Heart left ventricle (tissue), 16 donors: Measurements from ENCODE around the gene SLC32A1. TPM values are rescaled to one million over a fixed set of nuclear protein-coding genes. Genes with fewer than 3 reads are reported as not detected.

Source experiments
- ATAC-seq, 4 donors: fragments of 200-7000 bp; cut with Tn5 transposase; one replicate each; pipeline ENCODE4 v1.9.1; 2020 to 2022; ENCODE audit warnings: moderate library complexity in 4 of 4, mild to moderate bottlenecking in 3 of 4, moderate number of reproducible peaks in 1 of 4
- DNase-seq, 5 donors: peaks; one replicate each; pipeline ENCODE4 v3.0.0-alpha.2; 2020
- H3K27ac ChIP-seq, 12 donors: fragments of 200-600 bp; sonication (generic) in 4 of 12; one replicate each; pipeline versions ENCODE4 v1.5.0 to v1.8.0; 2016 to 2022; ENCODE audit warnings: mild to moderate bottlenecking in 2 of 12
- H3K27me3 ChIP-seq, 9 donors: fragments of 200-600 bp; sonication (generic) in 2 of 9; one replicate each; pipeline versions ENCODE4 v1.5.1 to v1.8.0; 2016 to 2022; ENCODE audit warnings: mild to moderate bottlenecking in 3 of 9
- H3K36me3 ChIP-seq, 9 donors: fragments of 200-600 bp; sonication (generic) in 2 of 9; one replicate each; pipeline versions ENCODE4 v1.5.0 to v1.8.0; 2018 to 2022; ENCODE audit warnings: mild to moderate bottlenecking in 2 of 9
- H3K4me1 ChIP-seq, 12 donors: fragments of 200-600 bp; sonication (generic) in 4 of 12; one replicate each; pipeline versions ENCODE4 v1.5.0 to v1.8.0; 2016 to 2022; ENCODE audit warnings: mild to moderate bottlenecking in 3 of 12
- H3K4me3 ChIP-seq, 12 donors: fragments of 200-600 bp; sonication (generic) in 4 of 12; one replicate each; pipeline versions ENCODE4 v1.5.0 to v1.8.0; 2017 to 2022; ENCODE audit warnings: mild to moderate bottlenecking in 9 of 12, moderate library complexity in 4 of 12
- H3K9me3 ChIP-seq, 12 donors: fragments of 200-600 bp; sonication (generic) in 4 of 12; one replicate each; pipeline versions ENCODE4 v1.5.0 to v1.8.0; 2016 to 2022; ENCODE audit warnings: mild to moderate bottlenecking in 1 of 12
- CTCF ChIP-seq, 12 donors: fragments of 200-600 bp; sonication (generic) in 4 of 12; IDR thresholded peaks; one replicate each; pipeline versions ENCODE4 v1.5.0 to v1.8.0; 2018 to 2022; ENCODE audit warnings: antibody characterized with exemption in 12 of 12, mild to moderate bottlenecking in 5 of 12
- POLR2A ChIP-seq, 2 donors: fragments of 450-650 bp; IDR thresholded peaks; one replicate each; pipeline ENCODE4 v1.6.1; 2017; ENCODE audit warnings: antibody characterized with exemption in 2 of 2, mild to moderate bottlenecking in 2 of 2, moderate library complexity in 2 of 2
- WGBS, 4 donors: extraction: QIAGEN DNeasy Blood & Tissue Kit in 2 of 4; methylation state at CpG; one replicate each; pipeline versions ENCODE4 v1.1.5 to v1.1.7; 2013 to 2018; 5-methylcytosine and 5-hydroxymethylcytosine counted together
- intact Hi-C, 10 donors: fragments of 100-400 bp; cut with DNase I; formaldehyde crosslinking; loops; one replicate each; pipeline versions ENCODE4 v1.11.1 to v1.14.2; 2022
- polyA plus RNA-seq, 2 donors: library from polyadenylated mRNA; stranded (reverse); fragments of 200-250 nt; gene quantifications; one replicate each; pipeline ENCODE4 v1.2.3, GENCODE V29; 2013
- total RNA-seq, 9 donors: library from RNA; depleted of rRNA in 2 of 9; stranded (reverse); fragments of >200 nt in 2 of 9; fragmentation: NEBNext Ultra II Directional in 3 of 9; extraction: Animal tissue kit (Norgen Biotek cat#: 25700) in 3 of 9; gene quantifications; one replicate each; pipeline versions ENCODE4 v1.1.0 to v1.2.4, GENCODE V29; 2016 to 2023
- donor health status: ischemic (EF 13 %, LVEDD 7.1; RV severe dilation, severe dysfunction).
- donor health status: healthy with polysubstance abuse.
- donor health status: DM: no; HTN: yes; CAD: no.
- donor health status: DM: no; HTN: no; CAD: no.
- donor health status: ischemic (EF 25% LVEDD 6.9; RV normal size, moderate dysfunction).
- donor health status: ischemic (EF 25% LVEDD 5.7; RV mildly dilated, moderate dysfunction).
- donor health status: healthy.
- donor health status: DM: yes; HTN: yes; CAD: no.
- donor health status: ischemic (EF 35%, LVEDD 5.7; RV mildly dilated, moderate dysfunction).
- donor health status: nonischemic (EF 11% LVEDD 7.7; RV severe dilation, severe dysfunction).
- donor health status: DM: yes; HTN: yes; CAD: no.
- donor health status: PGD.
- donor health status: ischemic (EF 29% LVEDD 5.4; RV normal size, mild dysfunction).
- donor health status: nonischemic (EF 23%, LVEDD 6.1; RV moderate dilation, normal function).

The SLC32A1 gene
- total and polyA plus RNA-seq, 11 donors, result not detected

GRCh38 chr20:38766071-38766470, 41.8 kb downstream of the SLC32A1 start:
- TF ChIP-seq CTCF (IDR thresholded peaks at IDR 0.05), result no peak
- no peak for TF ChIP-seq POLR2A (IDR thresholded peaks at IDR 0.05)
- intact Hi-C loops, result no loop called here
- 67 to 75% (median 70%) methylated on average over 4 of the region's 4 CpGs for WGBS, 4 donors
- ATAC-seq (no peak), DNase-seq (no peak)
- Histone ChIP-seq H3K9me3 (no peaks in the 10 kb centered on the region), H3K4me3 (no peak overlapping the region), H3K27me3 (no peaks in the 10 kb centered on the region), H3K4me1 (peaks cover 0 to 10% (median 0%) of the 10 kb centered on the region in 12 donors), H3K36me3 (peaks cover 0 to 98% (median 90%) of the 10 kb centered on the region in 9 donors), H3K27ac (no peak overlapping the region)

- TF ChIP-seq CTCF (IDR thresholded peaks at IDR 0.05) (no peak), POLR2A (IDR thresholded peaks at IDR 0.05) (no peak)
- Histone ChIP-seq H3K9me3 (peaks cover 0 to 9% (median 0%) of the 10 kb centered on the region in 12 donors), H3K4me1 (peaks cover 0 to 10% (median 0%) of the 10 kb centered on the region in 12 donors), H3K4me3 (no peak overlapping the region), H3K36me3 (peaks cover 0 to 99% (median 93%) of the 10 kb centered on the region in 9 donors), H3K27ac (no peak overlapping the region), H3K27me3 (no peaks in the 10 kb centered on the region)
- ATAC-seq, result no peak
- no peak for DNase-seq
- intact Hi-C loops, result no loop called here
- 90 to 95% (median 94%) methylated on average over 13 of the region's 13 CpGs for WGBS, 4 donors
Observed at GRCh38 chr20:38769376-38770295, 45.4 kb downstream of the SLC32A1 start.

- H3K27me3 ChIP-seq, result no peaks in the 10 kb centered on the region
- no peak overlapping the region for H3K4me3 ChIP-seq
- H3K4me1 ChIP-seq, result peaks cover 0 to 3% (median 0%) of the 10 kb centered on the region in 12 donors
- peaks cover 0 to 99% (median 91%) of the 10 kb centered on the region in 9 donors for H3K36me3 ChIP-seq
- TF ChIP-seq POLR2A (IDR thresholded peaks at IDR 0.05) (no peak), CTCF (IDR thresholded peaks at IDR 0.05) (no peak)
- WGBS, 4 donors, result 76 to 92% (median 87%) methylated on average over 3 of the region's 3 CpGs
- peaks cover 0 to 9% (median 0%) of the 10 kb centered on the region in 12 donors for H3K9me3 ChIP-seq
- no peak overlapping the region for H3K27ac ChIP-seq
- intact Hi-C loops, result no loop called here
- ATAC-seq (no peak), DNase-seq (no peak)
Observed at GRCh38 chr20:38770546-38770945, 46.3 kb downstream of the SLC32A1 start.

- Histone ChIP-seq H3K36me3 (peaks cover 0 to 98% (median 88%) of the 10 kb centered on the region in 9 donors), H3K4me3 (no peak overlapping the region), H3K27me3 (no peaks in the 10 kb centered on the region), H3K4me1 (no peaks in the 10 kb centered on the region), H3K27ac (no peak overlapping the region), H3K9me3 (peaks cover 0 to 9% (median 0%) of the 10 kb centered on the region in 12 donors)
- no peak for TF ChIP-seq POLR2A (IDR thresholded peaks at IDR 0.05)
- no peak for TF ChIP-seq CTCF (IDR thresholded peaks at IDR 0.05)
- ATAC-seq (no peak), DNase-seq (no peak)
- WGBS, 4 donors, result 82 to 94% (median 90%) methylated on average over 7 of the region's 7 CpGs
- intact Hi-C loops, result no loop called here
Observed at GRCh38 chr20:38770970-38771369, 46.7 kb downstream of the SLC32A1 start.
